Measurements from ENCODE around the gene E2F2. TPM values are rescaled to one million over a fixed set of nuclear protein-coding genes. Genes with fewer than 3 reads are reported as not detected.
"Not testable (repeated sequence)": the region's sequence is repeated elsewhere in the genome, so short reads cannot be mapped to it uniquely, and the experiment has no call there.

E2F2 gene
- total RNA-seq, 1 experiment from 2014 or later, result 43.2 TPM

DNA sequence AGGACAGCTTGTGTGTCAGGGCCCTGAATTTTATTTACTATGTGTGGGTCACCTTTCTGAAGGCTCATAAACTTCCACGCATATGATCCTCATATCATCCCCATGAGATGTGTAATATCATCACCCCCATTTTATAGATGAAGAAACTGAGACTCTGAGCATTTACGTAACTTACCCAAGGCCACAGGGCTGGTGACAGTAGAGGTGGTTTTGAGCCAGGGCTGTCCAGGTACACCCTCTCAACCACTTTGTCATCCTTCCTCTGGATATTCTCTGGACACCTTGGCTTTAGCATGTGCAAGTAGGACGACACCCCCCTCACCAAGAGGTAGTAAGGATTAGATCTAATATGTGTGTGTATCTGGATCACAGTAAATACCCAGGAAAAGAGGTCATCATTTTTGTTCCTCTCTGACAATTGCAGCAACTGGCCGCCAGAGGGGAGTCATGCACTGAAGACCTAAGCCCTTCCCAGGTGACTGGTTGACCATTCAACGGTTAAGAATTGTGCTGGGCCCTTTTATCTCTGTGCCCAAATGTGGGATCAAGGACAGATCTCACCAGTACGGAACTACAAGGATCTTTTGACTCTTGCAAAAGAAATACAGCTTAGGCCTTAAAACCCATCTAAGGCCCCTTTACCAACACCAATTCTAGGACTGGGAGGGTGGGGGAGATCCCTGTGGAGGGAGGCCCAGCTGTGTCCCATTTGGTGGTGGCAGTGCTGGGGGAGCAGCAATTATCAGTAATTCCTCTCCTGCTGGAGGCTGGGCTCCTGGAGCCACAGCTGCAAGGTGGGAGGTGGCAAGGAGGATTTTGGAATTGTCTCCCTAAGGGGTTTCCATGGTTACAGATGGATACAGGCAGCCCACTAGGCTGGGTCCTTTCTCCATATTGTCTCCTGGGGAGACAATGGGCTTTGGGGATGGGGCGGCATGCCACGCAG is 13.7 kb upstream of the E2F2 start:
- Histone ChIP-seq H3K4me1 (peaks cover 13% of the 10 kb centered on the region; the same call in 1 of the 2 replicates), H3K4me3 (no peak overlapping the region), H3K27ac (no peak overlapping the region), H3K36me3 (no peaks in the 10 kb centered on the region), H3K9me3 (replicated peaks) (no peaks in the 10 kb centered on the region), H3K27me3 (no peaks in the 10 kb centered on the region)
- peak; percentile 80 to 94 for DNase-seq

DNA sequence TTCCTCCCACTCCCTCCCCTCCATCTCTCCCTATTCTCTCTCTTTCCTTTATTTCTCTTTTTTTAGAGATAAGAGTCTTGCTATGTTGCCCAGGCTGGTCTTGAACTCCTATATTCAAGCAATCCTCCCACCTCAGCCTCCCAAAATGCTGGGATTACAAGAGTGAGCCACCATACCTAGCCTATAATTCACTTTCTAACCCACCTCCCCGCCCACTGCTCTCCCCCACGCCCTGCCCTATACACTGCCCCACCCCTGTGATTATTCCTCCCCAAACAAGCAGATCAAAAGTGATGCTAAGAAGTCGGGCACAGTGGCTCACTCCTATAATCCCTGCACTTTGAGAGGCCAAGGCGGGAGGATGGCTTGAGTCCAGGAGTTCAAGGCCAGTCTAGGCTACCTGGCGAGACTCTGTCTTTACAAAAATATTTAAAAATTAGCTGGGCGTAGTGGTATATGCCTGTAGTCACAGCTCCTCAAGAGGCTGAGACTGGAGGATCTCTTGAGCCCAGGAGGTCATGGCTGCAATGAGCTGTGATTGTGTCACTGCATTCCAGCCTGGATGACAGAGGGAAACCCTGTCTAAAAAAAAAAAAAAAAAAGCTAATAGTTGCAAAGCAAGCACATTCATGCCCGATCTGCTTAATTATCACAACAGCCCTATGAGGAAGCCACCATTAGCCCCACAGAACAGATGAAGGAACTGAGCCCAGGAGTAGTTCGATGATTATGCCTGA is 12.8 kb upstream of the E2F2 start:
- H3K9me3 ChIP-seq (replicated peaks), result no peaks in the 10 kb centered on the region
- no peak for DNase-seq
- no peaks in the 10 kb centered on the region for H3K36me3 ChIP-seq

DNA sequence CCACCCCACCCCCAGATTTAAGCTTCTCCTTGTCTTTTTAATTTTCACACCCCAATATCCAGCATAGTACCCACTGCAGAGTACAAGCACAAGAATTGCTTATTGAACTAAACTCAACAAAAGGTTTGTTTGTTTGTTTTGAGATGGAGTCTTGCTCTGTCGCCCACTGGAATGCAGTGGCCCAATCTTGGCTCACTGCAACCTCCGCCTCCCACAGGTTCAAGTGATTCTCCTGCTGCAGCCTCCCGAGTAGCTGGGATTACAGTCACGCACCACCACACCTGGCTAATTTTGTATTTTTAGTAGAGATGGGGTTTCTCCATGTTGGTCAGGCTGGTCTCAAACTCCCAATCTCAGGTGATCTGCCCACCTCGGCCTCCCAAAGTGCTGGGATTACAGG is 11.9 kb upstream of the E2F2 start:
- H3K4me1 ChIP-seq, result peaks cover 11% of the 10 kb centered on the region; the same call in 1 of the 2 replicates
- not testable (repeated sequence) for DNase-seq; H3K36me3 ChIP-seq; H3K27ac ChIP-seq; H3K9me3 ChIP-seq (replicated peaks); H3K27me3 ChIP-seq; H3K4me3 ChIP-seq

More for the DNA sequence above, 12.8 kb upstream of the E2F2 start:
- Histone ChIP-seq H3K4me3 (no peak overlapping the region), H3K4me1 (peaks cover 11% of the 10 kb centered on the region; the same call in 1 of the 2 replicates), H3K27ac (no peak overlapping the region), H3K27me3 (no peaks in the 10 kb centered on the region)

DNA sequence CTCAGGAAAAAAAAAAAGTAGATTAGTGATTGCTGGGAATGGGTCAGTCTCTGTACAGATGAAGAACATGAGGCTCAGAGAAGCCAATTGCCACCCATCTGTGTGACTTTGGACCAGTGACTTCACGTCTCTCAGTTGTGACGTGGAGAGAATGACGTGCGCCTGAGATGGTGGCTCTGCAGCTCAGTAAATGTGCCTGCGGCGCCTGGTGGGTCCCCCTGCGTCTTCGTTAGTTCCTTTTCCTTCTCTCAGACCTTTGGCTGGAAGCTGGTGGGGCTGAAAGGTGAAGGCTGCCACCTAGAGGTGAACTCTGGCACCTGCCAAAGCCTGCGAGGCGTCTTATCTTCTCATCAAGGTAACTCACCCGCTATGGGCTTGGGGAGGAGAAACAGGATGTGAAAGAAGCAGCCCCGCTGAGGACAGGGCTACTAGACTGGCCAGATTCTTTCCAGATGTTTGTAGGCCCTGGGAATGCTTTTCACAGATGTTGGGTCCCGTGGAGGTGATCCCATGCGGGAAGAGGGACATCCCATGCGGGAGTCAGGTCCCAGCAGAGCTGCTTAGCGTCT is 8.7 kb upstream of the E2F2 start:
- H3K27ac ChIP-seq, result no peak overlapping the region
- no peak overlapping the region for H3K4me3 ChIP-seq
- peak; percentile 93 to 98 for DNase-seq
- H3K4me1 ChIP-seq, result peaks cover 8% of the 10 kb centered on the region
- H3K36me3 ChIP-seq, result no peaks in the 10 kb centered on the region
- H3K27me3 ChIP-seq, result no peaks in the 10 kb centered on the region
- no peaks in the 10 kb centered on the region for H3K9me3 ChIP-seq (replicated peaks)

DNA sequence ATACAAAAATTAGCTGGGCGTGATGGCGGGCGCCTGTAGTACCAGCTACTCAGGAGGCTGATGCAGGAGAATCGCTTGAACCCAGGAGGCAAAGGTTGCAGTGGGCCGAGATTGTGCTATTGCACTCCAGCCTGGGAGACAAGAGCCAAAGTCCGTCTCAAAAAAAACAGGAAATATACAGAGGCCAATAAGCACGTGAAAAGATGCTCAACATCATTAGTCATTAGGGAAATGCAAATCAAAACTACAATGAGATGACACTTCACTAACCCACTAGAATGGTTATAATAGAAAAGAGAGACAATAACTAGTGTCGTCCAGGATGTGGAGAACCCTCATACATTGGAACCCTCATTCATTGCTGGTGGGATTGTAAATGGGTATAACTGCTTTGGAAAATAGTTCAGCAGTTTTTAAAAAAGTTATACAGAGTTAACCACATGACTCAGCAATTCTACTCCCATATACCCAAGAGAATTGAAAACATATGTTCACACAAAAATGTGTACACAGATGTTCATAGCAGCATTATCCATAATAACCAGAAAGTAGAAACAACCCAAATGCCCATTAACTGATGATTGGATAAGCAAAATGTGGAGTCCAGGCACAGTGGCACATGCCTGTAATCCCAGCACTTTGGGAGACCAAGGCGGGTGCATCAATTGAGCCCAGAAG is 6.4 kb upstream of the E2F2 start:
- H3K9me3 ChIP-seq (replicated peaks), result no peaks in the 10 kb centered on the region
- H3K4me1 ChIP-seq, result peaks cover 12% of the 10 kb centered on the region
- no peaks in the 10 kb centered on the region for H3K36me3 ChIP-seq
- no peaks in the 10 kb centered on the region for H3K27me3 ChIP-seq
- no peak for DNase-seq
- no peak overlapping the region for H3K27ac ChIP-seq
- no peak overlapping the region for H3K4me3 ChIP-seq

DNA sequence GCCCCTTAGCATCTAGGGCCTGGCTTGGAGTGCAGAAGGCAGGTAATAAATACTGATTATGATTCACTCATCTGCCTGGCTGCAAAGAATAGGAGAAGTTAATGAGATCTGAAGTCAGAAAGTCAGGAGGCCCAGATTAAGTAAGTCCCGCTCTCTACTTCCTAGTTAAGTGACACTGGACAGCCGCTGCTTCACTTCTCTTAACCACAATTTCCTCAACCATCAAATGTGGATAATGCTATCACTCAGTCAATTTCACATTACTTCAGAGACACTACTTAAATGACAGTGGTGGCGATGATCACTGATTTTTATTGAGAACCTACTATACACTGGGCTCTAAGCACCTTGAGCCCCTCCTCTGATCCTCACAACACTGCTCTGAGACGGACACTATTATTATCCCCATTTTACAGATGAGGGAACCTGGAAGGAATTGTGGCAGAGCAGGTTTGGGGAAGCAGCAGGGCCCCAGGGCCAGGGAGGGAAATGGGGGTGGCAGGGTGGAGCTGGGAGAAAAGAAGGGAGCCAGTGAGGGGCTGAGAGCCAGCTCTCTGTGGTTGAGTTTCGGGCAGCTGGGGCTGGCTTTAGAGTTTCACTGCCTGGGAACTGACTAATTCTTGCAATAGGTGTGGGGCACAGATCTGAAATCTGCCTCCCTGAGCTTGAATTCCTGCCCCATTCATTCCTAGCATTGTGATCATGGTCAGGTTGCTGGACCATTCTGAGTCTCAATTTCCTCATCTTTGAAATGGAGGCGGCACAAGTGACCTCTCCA is 2.4 kb upstream of the E2F2 start:
- Histone ChIP-seq H3K4me3 (no peak overlapping the region), H3K4me1 (peaks cover 26% of the 10 kb centered on the region), H3K9me3 (replicated peaks) (no peaks in the 10 kb centered on the region), H3K27ac (no peak overlapping the region), H3K27me3 (no peaks in the 10 kb centered on the region), H3K36me3 (no peaks in the 10 kb centered on the region)
- DNase-seq, result no peak

DNA sequence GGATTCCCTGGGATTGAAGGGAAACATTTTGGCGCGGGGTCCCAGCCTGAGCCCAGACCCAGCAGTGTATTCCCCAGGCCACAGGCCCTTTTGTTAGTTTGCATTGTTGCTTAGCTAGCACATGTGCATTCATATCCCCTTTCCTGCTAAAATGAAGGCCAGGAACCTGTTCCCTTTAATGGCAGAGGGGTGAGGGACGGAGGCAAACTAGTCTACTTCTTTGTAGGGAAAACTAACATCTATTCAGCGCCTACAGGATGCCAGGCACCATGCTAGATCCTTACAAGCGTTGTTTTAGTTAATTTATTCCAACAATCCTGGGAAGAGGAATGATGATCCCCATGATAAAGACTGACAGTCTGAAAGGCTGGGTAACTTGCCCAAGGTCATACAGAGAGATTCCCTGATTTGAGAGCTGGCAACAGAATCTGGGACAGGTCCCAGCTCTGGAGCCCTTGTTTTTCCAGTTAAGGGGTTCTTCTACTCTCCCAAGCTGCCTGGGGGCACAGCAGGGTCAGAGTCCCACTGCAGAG is 595 bp upstream of the E2F2 start:
- H3K9me3 ChIP-seq (replicated peaks), result no peaks in the 10 kb centered on the region
- no peaks in the 10 kb centered on the region for H3K27me3 ChIP-seq
- peak overlapping the region; percentile 89 for H3K27ac ChIP-seq
- DNase-seq, result no peak
- H3K4me1 ChIP-seq, result peaks cover 40% of the 10 kb centered on the region
- H3K4me3 ChIP-seq, result peak overlapping the region; percentile 84
- H3K36me3 ChIP-seq, result no peaks in the 10 kb centered on the region

DNA sequence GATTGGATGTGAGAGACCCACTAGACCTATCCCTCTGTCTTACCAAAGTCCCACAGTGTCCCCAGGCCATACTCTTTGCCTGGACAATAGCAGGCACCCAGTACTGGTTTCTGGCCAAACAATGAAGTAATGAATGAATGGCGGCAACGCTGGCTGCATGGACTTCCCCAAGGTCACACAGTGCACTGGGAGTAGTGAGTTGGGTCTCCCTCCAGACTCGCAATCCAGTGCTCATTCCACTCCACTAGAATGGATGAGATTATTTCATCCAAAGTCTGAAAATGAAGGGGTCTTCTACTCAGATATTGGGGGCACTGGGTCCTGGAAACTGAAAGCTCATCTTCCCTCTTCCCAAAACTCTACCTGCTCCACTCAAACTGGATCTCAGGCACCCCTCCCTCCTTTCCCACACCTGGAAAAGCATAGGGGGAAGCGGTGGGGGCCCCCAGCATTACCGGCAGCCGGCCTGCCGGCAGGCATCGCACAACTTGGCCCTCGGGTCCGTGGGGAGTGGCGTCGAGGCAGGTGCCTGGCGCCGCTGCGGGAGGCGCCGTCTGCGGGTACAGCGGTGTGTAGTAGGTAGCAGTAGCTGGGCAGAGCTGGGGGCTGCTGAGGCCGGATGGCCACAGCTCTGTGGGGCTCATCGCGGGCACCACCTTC is 816 bp downstream of the E2F2 start:
- Histone ChIP-seq H3K36me3 (no peaks in the 10 kb centered on the region), H3K9me3 (replicated peaks) (no peaks in the 10 kb centered on the region), H3K4me3 (peak overlapping the region; percentile 84), H3K27ac (peak overlapping the region; percentile 89), H3K4me1 (peaks cover 54% of the 10 kb centered on the region), H3K27me3 (no peaks in the 10 kb centered on the region)
- no peak for DNase-seq

DNA sequence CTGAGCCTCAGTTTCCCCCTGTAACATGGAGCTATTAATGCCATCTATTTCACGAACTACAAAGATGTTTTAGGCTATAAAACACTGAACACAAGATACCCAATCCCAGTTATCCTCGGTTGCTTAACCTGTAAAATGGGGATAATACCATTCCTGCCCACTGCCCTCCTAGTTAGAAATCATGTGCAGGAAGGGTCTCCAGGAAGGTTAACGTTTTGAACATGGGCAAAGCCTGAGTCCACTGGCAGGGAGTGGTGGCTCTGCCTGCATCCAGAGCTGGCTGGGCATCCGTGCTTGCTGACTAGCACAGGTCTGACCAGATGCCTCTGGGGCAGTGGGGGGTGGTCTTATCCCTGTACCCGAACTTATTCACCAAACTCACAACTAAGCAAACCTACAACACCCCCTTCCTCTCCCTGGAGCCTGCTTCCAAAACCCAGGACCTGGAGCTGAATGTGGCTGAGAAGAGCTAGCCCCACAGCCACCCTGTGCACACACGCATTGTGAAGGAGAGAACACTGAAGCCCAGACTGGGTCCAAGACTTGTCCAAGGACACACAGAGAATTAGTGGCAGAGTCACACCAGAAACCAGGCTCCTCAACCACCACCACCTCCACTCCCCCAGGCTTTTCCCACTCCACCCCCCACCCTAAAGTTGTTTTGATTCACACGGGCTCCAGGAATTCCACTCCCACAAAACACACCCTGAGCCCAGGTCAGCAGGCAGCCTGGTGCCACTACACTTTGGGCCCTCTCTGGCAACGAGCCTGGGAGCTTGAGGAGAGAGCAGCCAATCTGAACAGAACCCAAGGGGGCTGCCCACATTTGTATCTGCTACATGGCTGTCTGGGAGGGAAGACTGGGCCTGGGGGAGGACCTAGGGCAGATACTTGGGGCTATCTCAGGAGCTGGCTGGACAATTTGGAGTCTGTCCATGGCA is 1.6 kb downstream of the E2F2 start:
- Histone ChIP-seq H3K36me3 (no peaks in the 10 kb centered on the region), H3K27ac (peak overlapping the region; percentile 89), H3K4me1 (peaks cover 62% of the 10 kb centered on the region), H3K27me3 (no peaks in the 10 kb centered on the region), H3K9me3 (replicated peaks) (no peaks in the 10 kb centered on the region), H3K4me3 (peak overlapping the region; percentile 84)
- peak; percentile 52 to 66 for DNase-seq

DNA sequence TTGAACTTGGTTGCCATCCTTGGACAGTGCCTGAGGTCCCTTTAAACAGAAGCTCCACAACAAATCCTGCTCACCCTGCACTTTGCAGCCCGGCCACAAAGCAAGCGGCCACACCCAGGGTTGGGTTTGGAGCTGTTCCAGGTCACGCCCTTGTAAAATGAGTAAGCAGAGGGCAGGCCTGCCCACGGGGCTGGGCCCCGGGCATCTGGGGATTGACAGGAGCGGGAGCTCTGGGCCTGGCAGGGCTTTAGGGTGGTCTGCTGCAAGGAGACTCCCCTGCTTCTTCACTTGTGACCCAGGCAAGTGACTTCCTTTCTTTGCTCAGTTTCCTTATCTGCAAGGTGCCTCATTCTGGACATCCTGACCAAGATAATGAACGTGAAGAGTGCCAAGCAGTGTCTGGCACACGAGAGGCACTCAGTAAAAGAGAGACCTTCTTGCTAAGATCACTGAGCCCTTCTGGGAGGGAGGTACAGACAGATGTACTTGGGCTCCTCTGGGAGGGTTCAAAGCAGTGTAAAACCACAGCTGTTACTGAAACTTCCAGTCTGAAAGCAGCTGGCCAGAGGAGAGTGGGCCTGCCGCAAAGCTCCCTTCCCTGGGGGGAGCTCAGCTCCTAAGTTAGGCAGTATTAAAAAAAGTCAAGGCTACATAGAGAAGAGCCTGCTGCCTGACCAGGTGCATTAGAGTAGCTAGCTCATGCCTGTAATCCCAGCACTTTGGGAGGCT is 2.6 kb downstream of the E2F2 start:
- H3K27ac ChIP-seq, result peak overlapping the region; percentile 90

DNA sequence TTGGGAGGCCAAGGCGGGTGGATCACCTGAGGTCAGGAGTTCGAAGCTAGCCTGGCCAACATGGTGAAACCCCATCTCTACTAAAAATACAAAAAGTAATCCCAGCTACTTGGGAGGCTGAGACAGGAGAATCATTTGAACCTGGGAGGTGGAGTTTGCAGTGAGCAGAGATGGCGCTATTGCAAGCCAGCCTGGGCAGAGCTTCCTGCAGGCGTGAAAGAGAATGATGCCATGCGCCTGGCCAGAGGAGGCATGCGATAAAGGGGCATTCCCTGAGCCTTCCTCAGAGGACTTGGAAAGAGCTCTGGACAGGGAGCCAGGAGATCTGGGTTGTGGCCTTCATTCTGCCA is 3.2 kb downstream of the E2F2 start:
- Histone ChIP-seq H3K27ac (peak overlapping the region; percentile 90), H3K4me1 (peaks cover 65% of the 10 kb centered on the region), H3K9me3 (replicated peaks) (no peaks in the 10 kb centered on the region), H3K4me3 (peak overlapping the region; percentile 5), H3K36me3 (peaks cover under 1% of the 10 kb centered on the region; the same call in 1 of the 2 replicates), H3K27me3 (no peaks in the 10 kb centered on the region)
- no peak for DNase-seq

More for the DNA sequence above, 2.6 kb downstream of the E2F2 start:
- Histone ChIP-seq H3K4me1 (peaks cover 66% of the 10 kb centered on the region), H3K4me3 (peak overlapping the region; percentile 5), H3K9me3 (replicated peaks) (no peaks in the 10 kb centered on the region), H3K36me3 (no peaks in the 10 kb centered on the region), H3K27me3 (no peaks in the 10 kb centered on the region)
- peak; percentile 97 to 98 for DNase-seq

DNA sequence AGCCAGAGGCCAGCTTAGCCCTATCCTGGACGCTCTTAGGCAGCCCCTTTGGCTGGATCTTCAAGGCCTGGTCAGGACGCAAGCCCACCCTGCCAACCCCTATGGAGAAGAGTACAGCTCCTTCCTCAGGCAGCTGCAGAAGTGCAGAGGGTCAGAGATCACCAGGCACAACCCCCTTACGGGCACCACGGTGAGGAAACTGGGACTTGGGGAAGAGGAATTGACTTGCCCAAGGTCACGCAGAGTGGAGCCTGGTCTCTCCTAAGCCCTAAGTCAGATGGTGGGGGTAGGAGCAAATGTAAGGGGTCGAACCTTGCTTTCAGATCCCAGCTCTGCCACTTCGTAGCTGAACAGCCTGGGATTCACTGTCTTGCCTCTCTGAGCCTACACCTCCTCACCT is 3.7 kb downstream of the E2F2 start:
- no peaks in the 10 kb centered on the region for H3K27me3 ChIP-seq
- DNase-seq, result no peak
- H3K9me3 ChIP-seq (replicated peaks), result no peaks in the 10 kb centered on the region
- peaks cover 62% of the 10 kb centered on the region for H3K4me1 ChIP-seq
- no peak overlapping the region for H3K4me3 ChIP-seq
- H3K36me3 ChIP-seq, result peaks cover 6% of the 10 kb centered on the region; the same call in 1 of the 2 replicates
- H3K27ac ChIP-seq, result no peak overlapping the region; the same call in 1 of the 2 replicates
